Fibroblast of villous mesenchyme (primary cell): ENCODE results near the gene TMEM170B. TPM values are rescaled to one million over a fixed set of nuclear protein-coding genes. Genes with fewer than 3 reads are reported as not detected.
A peak's percentile ranks its signal among the peaks of the same experiment; 100 is the strongest.

Experiments
- DNase-seq: peaks from one replicate; pipeline ENCODE4 v3.0.0-alpha.2; 2010; ENCODE audit warnings: low read depth
- H3K4me3 ChIP-seq: 2 replicates; pipeline ENCODE4 v1.5.1; 2011; ENCODE audit warnings: low read depth, mild to moderate bottlenecking, low read length
- small RNA-seq: library from RNA; depleted of rRNA; stranded (forward); fragments of <200 nt; gene quantifications from one replicate; pipeline ENCODE3, GENCODE V24; 2012
- total RNA-seq: library from RNA; depleted of rRNA; stranded (reverse); fragments of >200 nt; gene quantifications from 2 replicates; pipeline ENCODE4 v1.2.3, GENCODE V29; 2012
- TF ChIP-seq, protein P1 (sequence below): IDR thresholded peaks from 2 replicates; pipeline ENCODE4 v1.5.1; 2012; ENCODE audit warnings: low read depth, mild to moderate bottlenecking, low read length; ENCODE audit not compliant: insufficient read depth

Gene TMEM170B
- total RNA-seq, 1 donor: 2.6 TPM

DNA sequence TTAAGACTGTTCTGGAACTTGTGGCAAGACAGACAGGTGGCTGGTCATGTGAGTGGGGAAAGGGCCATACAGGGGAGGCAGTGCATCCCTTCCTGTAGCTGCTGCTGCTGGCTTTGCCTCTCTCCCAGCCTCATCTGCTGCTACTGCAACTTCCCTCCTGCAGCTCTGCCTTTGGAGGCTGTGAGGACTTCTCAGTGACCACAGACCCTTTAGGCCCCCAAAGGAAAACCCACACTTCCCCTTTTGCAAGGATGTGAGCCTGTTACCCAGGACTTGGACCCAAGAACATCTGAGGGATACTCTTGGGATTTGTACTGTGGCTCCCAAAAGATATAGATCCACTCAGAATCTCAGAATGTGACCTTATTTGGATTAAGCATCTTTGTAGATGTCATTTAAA is 91.0 kb downstream of the TMEM170B start:
- no peak overlapping the region for H3K4me3 ChIP-seq
- DNase-seq: no peak
- TF ChIP-seq, protein P1, sequence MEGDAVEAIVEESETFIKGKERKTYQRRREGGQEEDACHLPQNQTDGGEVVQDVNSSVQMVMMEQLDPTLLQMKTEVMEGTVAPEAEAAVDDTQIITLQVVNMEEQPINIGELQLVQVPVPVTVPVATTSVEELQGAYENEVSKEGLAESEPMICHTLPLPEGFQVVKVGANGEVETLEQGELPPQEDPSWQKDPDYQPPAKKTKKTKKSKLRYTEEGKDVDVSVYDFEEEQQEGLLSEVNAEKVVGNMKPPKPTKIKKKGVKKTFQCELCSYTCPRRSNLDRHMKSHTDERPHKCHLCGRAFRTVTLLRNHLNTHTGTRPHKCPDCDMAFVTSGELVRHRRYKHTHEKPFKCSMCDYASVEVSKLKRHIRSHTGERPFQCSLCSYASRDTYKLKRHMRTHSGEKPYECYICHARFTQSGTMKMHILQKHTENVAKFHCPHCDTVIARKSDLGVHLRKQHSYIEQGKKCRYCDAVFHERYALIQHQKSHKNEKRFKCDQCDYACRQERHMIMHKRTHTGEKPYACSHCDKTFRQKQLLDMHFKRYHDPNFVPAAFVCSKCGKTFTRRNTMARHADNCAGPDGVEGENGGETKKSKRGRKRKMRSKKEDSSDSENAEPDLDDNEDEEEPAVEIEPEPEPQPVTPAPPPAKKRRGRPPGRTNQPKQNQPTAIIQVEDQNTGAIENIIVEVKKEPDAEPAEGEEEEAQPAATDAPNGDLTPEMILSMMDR: no peak

GRCh38 chr6:11631008-11631407 is 93.5 kb downstream of the TMEM170B start:
- H3K4me3 ChIP-seq: no peak overlapping the region
- TF ChIP-seq, protein P1: no peak
- no peak for DNase-seq

DNA sequence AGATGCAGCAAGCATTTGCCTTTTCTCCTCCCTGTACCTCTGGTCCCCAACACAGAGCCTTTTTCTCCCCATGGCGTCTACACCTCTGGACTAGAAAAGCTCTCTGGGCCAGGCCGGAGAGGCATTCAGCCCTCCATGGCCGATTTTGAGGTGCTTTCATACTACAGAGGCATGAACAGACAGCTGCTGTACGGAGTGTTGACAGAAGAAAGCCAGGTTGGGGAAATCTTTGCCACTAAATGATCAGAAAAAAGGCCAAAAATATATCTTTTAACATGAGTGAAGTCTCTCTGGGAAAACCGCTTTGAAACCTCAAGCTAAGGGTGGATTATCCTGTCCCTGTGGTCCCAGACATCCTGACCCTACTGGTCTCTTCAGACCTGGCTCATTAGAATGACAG is 94.0 kb downstream of the TMEM170B start:
- DNase-seq: no peak
- TF ChIP-seq, protein P1: no peak
- H3K4me3 ChIP-seq: no peak overlapping the region

DNA sequence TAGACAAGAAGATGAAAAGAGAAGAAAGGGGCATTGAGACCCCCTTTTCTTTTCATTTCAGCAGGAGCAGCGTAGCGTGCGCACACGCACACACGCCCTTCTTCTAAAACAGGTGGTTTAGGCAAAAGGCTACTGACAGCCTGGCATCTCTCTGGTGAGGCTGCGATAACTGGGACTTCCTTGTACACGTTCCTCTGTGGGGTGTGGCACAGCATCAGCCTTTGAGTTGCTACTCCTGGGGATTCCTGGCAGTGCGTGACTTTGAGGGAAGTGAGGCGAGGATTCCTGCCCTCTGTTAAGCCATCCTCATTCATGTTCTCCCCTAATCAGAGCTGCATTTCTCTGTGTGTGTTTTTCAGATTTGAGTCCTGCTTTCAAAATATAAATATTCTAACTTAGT is 94.7 kb downstream of the TMEM170B start:
- no peak overlapping the region for H3K4me3 ChIP-seq
- TF ChIP-seq, protein P1: no peak
- no peak for DNase-seq

DNA sequence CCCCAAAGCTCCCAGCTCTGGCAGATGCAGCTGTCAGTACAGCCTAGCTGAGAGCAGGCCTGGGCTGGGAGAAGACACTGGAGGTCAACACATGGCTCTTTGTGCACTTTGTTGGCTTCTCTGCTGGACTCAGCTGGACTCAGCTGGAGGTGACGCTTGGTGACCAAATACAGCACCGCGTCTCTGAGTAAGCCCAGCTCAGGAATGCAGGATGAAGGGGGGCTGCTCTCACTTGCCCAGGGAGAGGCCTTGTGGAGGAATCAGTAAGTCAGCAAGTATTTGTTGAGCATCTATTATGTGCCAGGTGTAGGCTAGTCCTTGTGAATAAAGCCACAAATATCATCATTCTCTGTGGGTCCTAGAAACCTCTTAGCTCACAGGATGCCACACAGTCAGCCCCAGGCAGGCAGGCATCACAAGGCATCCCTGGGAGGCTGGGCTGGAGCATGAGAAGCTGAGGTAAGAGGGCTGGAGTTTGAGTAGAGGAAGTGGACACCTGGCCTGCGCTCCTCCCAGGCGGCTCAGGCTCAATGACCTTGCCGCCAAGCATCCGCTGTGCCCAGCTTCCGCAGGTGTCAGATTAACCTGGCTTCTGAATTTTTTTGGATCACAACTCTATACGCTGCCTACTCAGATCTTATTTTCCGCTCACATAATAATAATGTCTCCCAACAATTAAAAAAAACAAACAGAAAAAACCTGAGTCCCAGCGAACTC is 95.4 kb downstream of the TMEM170B start:
- TF ChIP-seq, protein P1: no peak
- H3K4me3 ChIP-seq: no peak overlapping the region
- DNase-seq: peak; percentile 39

Small RNA genes within 50 kb of the gene (small RNA-seq; reads per million reads assigned to genes)
- gene RNU1-64P: not detected

Other genes starting within 250 kb of the TMEM170B start
- gene ADTRP, start 241.1 kb downstream of the TMEM170B start, total RNA-seq: 1.3 TPM in 2 replicates